ENCODE results near the gene PHF8.

DNA sequence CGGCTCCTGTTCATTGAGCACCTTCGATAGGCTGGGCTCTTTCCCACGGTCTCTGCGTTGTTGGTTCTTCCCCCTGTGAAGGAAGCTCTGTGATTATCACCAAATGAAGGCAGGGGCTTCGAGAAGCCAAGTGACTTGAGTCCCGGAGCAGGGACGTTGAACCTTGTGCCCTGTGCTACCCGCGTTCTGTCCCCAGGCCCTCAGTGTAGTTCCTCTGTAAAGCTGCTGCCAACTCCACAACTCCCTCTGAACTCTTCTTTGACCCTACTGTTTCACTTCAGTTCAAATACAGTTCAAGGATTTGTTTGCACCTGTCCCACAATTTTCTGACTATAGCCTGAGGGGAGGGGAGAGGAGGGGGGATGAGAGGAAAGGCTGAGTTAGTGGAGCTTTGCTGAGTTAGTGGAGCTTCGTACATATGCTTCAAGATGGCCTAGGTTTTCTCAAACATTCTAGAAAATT is 635 bp upstream of the PHF8 start:
- no peak for TF ChIP-seq CTCF (IDR thresholded peaks at IDR 0.05; ENCODE audit: insufficient read depth, low read length, poor library complexity, severe bottlenecking)
- TF ChIP-seq EZH2phosphoT487 (conservative IDR thresholded peaks at IDR 0.05; ENCODE audit: low read length): no peak

Measured in SU-DHL-6 (cell line).